SKM-1 (cell line): ENCODE results near the gene SCMH1.

Experiments used
- DNase-seq: peaks from one replicate; lab custom pipeline; 2025; ENCODE audit not compliant: unreplicated experiment; lab: John Stamatoyannopoulos, UW

Gene SCMH1

GRCh38 chr1:41009466-41009865 is 232.6 kb downstream of the SCMH1 start:
- no peak for DNase-seq

GRCh38 chr1:41006942-41007865 is 234.9 kb downstream of the SCMH1 start:
- DNase-seq = no peak

- DNase-seq = no peak
Observed at GRCh38 chr1:41005876-41006275, 236.2 kb downstream of the SCMH1 start.

- DNase-seq = peak; percentile 74
Observed at GRCh38 chr1:41003640-41004220, 238.4 kb downstream of the SCMH1 start.

GRCh38 chr1:41003127-41003639 is 238.9 kb downstream of the SCMH1 start:
- no peak for DNase-seq

- no peak for DNase-seq
Observed at GRCh38 chr1:40998668-40999067, 243.4 kb downstream of the SCMH1 start.

GRCh38 chr1:40997096-40997495 is 245.0 kb downstream of the SCMH1 start:
- DNase-seq = no peak

- no peak for DNase-seq
Observed at GRCh38 chr1:40989066-40989465, 253.0 kb downstream of the SCMH1 start.

GRCh38 chr1:40988280-40988679 is 253.8 kb downstream of the SCMH1 start:
- no peak for DNase-seq

- no peak for DNase-seq
Observed at GRCh38 chr1:40987439-40988276, 254.4 kb downstream of the SCMH1 start.

GRCh38 chr1:40986956-40987355 is 255.2 kb downstream of the SCMH1 start:
- DNase-seq = no peak

GRCh38 chr1:40986328-40986783 is 255.8 kb downstream of the SCMH1 start:
- no peak for DNase-seq

- no peak for DNase-seq
Observed at GRCh38 chr1:40985875-40986274, 256.2 kb downstream of the SCMH1 start.

GRCh38 chr1:40985161-40985560 is 256.9 kb downstream of the SCMH1 start:
- DNase-seq = no peak

GRCh38 chr1:40984531-40984930 is 257.6 kb downstream of the SCMH1 start:
- DNase-seq = no peak

- DNase-seq = no peak
Observed at GRCh38 chr1:40984066-40984465, 258.0 kb downstream of the SCMH1 start.

- DNase-seq = no peak
Observed at GRCh38 chr1:40983286-40983685, 258.8 kb downstream of the SCMH1 start.

GRCh38 chr1:40982721-40983120 is 259.4 kb downstream of the SCMH1 start:
- DNase-seq = no peak

GRCh38 chr1:40981691-40982448 is 260.2 kb downstream of the SCMH1 start:
- DNase-seq = no peak

- no peak for DNase-seq
Observed at GRCh38 chr1:40980453-40981121, 261.5 kb downstream of the SCMH1 start.
